B cell (primary cell): ENCODE data around the gene APBA2.

Experiments
- EZH2 ChIP-seq: IDR thresholded peaks from 2 replicates; pipeline ENCODE4 v1.6.1; 2012; ENCODE audit warnings: borderline replicate concordance, low read depth, mild to moderate bottlenecking, moderate library complexity, low read length; ENCODE audit not compliant: insufficient read depth, poor library complexity, severe bottlenecking
- TF ChIP-seq, protein P1 (sequence below): fragments of 200-600 bp; IDR thresholded peaks from one replicate; pipeline ENCODE4 v1.8.0; 2022; ENCODE audit warnings: antibody characterized with exemption, mild to moderate bottlenecking

DNA sequence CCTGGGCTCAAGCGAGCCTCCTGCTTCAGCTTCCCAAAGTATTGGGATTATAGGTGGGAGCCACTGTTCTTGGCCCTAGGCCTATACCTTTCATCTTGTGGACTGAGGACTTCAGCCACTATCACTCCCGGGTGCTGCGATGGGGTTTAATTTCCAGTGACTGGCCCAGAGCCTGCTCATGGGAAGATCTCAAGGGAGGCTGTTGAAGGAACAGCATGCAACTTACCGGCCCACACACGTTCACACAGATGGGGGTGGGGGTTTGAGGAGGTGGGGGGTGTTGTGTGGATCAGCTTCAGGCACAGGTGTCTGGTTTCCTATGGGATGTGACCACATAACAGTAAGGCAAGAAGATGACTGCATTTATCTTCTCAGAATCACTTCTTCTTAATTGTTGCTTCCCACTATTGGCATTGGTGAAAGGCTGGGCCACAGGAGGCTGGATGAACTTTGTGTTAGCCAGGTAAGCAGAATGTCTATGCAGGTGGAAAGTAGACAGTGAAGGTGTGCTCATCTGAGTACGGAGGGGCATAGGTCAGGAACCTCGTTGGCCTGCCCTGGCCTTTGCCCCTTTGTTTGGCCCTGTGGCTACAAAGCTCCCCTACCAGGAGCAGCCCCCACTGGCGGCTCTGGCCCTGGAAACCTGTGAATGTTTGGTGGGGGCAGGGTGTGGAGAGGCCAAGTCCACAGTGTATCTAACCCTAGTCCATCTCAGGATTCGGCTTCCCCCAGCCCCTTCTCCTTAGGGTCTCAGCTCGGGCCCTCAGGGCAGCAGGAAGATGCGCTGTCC lies 1.4 kb upstream of the APBA2 start:
- TF ChIP-seq, protein P1, sequence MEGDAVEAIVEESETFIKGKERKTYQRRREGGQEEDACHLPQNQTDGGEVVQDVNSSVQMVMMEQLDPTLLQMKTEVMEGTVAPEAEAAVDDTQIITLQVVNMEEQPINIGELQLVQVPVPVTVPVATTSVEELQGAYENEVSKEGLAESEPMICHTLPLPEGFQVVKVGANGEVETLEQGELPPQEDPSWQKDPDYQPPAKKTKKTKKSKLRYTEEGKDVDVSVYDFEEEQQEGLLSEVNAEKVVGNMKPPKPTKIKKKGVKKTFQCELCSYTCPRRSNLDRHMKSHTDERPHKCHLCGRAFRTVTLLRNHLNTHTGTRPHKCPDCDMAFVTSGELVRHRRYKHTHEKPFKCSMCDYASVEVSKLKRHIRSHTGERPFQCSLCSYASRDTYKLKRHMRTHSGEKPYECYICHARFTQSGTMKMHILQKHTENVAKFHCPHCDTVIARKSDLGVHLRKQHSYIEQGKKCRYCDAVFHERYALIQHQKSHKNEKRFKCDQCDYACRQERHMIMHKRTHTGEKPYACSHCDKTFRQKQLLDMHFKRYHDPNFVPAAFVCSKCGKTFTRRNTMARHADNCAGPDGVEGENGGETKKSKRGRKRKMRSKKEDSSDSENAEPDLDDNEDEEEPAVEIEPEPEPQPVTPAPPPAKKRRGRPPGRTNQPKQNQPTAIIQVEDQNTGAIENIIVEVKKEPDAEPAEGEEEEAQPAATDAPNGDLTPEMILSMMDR, result no peak
- TF ChIP-seq EZH2, result no peak
